Erythroblast (primary cell): Measurements from ENCODE around the gene MMP1.

Source experiments
- GATA1 ChIP-seq: IDR thresholded peaks from 2 replicates; pipeline ENCODE4 v1.6.1; 2011; ENCODE audit warnings: low read depth, mild to moderate bottlenecking, control low read depth, low read length, moderate library complexity
- POLR2A ChIP-seq: IDR thresholded peaks from 2 replicates; pipeline ENCODE4 v1.6.1; 2011; ENCODE audit warnings: mild to moderate bottlenecking, low read length

DNA sequence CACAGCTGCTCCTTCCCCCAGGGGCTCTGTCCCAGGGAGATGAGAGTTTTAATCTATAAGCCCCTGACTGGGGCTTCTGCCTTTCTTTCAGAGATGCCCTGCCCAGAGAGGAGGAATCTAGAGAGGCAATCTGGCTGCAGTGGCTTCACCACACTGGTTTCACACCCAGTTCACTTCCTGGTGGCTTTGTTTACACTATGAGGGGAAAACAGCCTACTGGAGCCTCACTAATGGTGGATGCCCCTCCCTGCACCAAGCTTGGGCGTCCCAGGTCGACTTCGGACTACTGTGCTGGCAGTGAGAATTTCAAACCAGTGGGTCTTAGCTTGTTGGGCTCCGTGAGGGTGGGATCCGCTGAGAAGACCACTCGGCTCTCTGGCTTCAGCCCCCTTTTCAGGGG, 21.5 kb upstream of the MMP1 start:
- TF ChIP-seq POLR2A: no peak
- TF ChIP-seq GATA1: no peak
